RWPE2 (cell line): ENCODE data around the gene ARHGAP15.

Source experiments
- ATAC-seq: fragments of 200-7000 bp; cut with Tn5 transposase; 3 replicates; pipeline ENCODE4 v1.9.1; 2021; ENCODE audit warnings: low read depth
- DNase-seq: peaks from one replicate; pipeline ENCODE4 v3.0.0-alpha.2; 2020; ENCODE audit warnings: low spot score
- H3K27ac ChIP-seq: fragments of 450-650 bp; 2 replicates; pipeline ENCODE4 v1.5.1; 2017; ENCODE audit warnings: mild to moderate bottlenecking; ENCODE audit not compliant: poor library complexity, severe bottlenecking
- H3K27me3 ChIP-seq: fragments of 250-450 bp; sonication (Bioruptor Pico); 2 replicates; pipeline ENCODE4 v1.5.1; 2021; ENCODE audit warnings: mild to moderate bottlenecking, moderate library complexity; ENCODE audit not compliant: insufficient read depth, poor library complexity, severe bottlenecking
- H3K36me3 ChIP-seq: fragments of 250-450 bp; sonication (Bioruptor Pico); 2 replicates; pipeline ENCODE4 v1.5.1; 2020; ENCODE audit warnings: low read depth, mild to moderate bottlenecking, moderate library complexity
- H3K4me1 ChIP-seq: fragments of 250-450 bp; sonication (Bioruptor Pico); 2 replicates; pipeline ENCODE4 v1.5.1; 2021; ENCODE audit warnings: mild to moderate bottlenecking, moderate library complexity; ENCODE audit not compliant: insufficient read depth, poor library complexity, severe bottlenecking
- H3K4me3 ChIP-seq: fragments of 250-450 bp; sonication (Bioruptor Pico); 2 replicates; pipeline ENCODE4 v1.5.1; 2021; ENCODE audit warnings: mild to moderate bottlenecking, moderate library complexity; ENCODE audit not compliant: severe bottlenecking
- H3K9me3 ChIP-seq: fragments of 250-450 bp; sonication (Bioruptor Pico); 2 replicates; pipeline ENCODE4 v1.5.1; 2021; ENCODE audit warnings: mild to moderate bottlenecking, moderate library complexity; ENCODE audit not compliant: severe bottlenecking
- TF ChIP-seq, protein P1 (sequence below): fragments of 450-650 bp; IDR thresholded peaks from one replicate; pipeline ENCODE4 v1.5.1; 2017; ENCODE audit warnings: mild to moderate bottlenecking, moderate library complexity; ENCODE audit not compliant: poor library complexity, severe bottlenecking

The ARHGAP15 gene

DNA sequence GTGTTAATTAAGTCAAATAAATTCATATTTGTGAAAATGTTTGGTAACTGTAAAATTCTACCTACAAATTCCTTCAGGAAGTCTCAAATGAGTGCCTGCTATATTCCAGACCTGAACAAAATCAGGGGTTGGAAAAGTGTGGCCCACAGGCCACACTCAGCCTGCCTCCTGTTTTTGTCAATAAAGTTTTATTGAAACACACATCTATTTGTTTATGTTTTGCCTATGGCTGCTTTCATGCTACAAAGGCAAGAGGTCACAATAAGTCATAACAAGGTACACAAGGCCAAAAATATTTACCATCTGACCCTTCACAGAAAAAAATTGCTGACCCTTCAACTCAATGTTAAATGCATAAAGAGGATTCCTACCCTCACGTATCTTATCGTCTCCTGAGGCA is 581.7 kb downstream of the ARHGAP15 start:
- DNase-seq (no peak), ATAC-seq (no peak)
- H3K27ac ChIP-seq, result no peak overlapping the region
- peaks cover 2% of the 10 kb centered on the region for H3K4me1 ChIP-seq
- H3K4me3 ChIP-seq, result no peak overlapping the region
- no peaks in the 10 kb centered on the region for H3K27me3 ChIP-seq
- H3K36me3 ChIP-seq, result no peaks in the 10 kb centered on the region
- no peaks in the 10 kb centered on the region for H3K9me3 ChIP-seq
- TF ChIP-seq, protein P1, sequence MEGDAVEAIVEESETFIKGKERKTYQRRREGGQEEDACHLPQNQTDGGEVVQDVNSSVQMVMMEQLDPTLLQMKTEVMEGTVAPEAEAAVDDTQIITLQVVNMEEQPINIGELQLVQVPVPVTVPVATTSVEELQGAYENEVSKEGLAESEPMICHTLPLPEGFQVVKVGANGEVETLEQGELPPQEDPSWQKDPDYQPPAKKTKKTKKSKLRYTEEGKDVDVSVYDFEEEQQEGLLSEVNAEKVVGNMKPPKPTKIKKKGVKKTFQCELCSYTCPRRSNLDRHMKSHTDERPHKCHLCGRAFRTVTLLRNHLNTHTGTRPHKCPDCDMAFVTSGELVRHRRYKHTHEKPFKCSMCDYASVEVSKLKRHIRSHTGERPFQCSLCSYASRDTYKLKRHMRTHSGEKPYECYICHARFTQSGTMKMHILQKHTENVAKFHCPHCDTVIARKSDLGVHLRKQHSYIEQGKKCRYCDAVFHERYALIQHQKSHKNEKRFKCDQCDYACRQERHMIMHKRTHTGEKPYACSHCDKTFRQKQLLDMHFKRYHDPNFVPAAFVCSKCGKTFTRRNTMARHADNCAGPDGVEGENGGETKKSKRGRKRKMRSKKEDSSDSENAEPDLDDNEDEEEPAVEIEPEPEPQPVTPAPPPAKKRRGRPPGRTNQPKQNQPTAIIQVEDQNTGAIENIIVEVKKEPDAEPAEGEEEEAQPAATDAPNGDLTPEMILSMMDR, result no peak

DNA sequence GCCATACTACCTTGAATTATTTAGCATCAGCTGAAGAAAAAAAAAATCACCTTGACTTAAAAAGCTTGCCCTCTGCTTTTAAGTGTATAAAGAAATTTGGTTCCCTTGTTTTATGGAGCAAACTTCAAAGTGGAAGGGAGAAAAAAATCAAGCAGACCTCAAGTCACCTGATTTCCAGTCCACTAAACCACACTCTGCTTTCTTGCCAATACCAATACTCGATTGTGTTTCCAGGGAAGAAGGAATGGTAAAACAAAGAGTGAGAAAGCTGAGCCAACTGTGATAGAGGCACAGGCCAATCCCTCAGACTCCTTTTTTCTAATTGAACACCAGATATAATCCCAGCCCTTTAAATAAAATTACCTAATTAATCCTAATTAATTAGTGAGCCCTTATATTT is 587.3 kb downstream of the ARHGAP15 start:
- no peaks in the 10 kb centered on the region for H3K27me3 ChIP-seq
- no peaks in the 10 kb centered on the region for H3K9me3 ChIP-seq
- DNase-seq, result no peak
- TF ChIP-seq, protein P1, result no peak
- no peaks in the 10 kb centered on the region for H3K36me3 ChIP-seq
- no peak overlapping the region for H3K4me3 ChIP-seq
- no peaks in the 10 kb centered on the region for H3K4me1 ChIP-seq
- H3K27ac ChIP-seq, result no peak overlapping the region
- no peak for ATAC-seq

DNA sequence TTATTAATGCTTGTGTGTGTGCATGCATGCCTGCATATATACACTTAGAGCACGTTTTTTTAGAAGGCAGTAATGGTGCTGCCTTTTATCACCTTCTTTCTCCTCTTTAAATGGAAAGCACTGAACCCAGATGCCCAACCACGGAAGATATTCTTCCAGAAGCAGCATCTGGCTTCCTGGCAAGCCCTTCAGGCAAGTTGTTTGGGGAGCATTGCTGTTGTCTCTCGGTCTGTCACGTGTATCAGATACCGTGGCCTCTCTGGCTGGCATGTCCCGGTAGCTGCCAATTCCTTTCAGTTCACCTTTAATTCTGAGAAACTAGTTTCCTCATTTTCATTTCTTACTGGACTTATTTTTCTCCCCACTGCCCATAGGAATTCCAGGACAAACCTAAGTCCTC is 587.8 kb downstream of the ARHGAP15 start:
- DNase-seq (no peak), ATAC-seq (no peak)
- H3K27ac ChIP-seq, result no peak overlapping the region
- no peaks in the 10 kb centered on the region for H3K9me3 ChIP-seq
- H3K4me3 ChIP-seq, result no peak overlapping the region
- no peaks in the 10 kb centered on the region for H3K36me3 ChIP-seq
- TF ChIP-seq, protein P1, result no peak
- H3K27me3 ChIP-seq, result no peaks in the 10 kb centered on the region
- H3K4me1 ChIP-seq, result no peaks in the 10 kb centered on the region

DNA sequence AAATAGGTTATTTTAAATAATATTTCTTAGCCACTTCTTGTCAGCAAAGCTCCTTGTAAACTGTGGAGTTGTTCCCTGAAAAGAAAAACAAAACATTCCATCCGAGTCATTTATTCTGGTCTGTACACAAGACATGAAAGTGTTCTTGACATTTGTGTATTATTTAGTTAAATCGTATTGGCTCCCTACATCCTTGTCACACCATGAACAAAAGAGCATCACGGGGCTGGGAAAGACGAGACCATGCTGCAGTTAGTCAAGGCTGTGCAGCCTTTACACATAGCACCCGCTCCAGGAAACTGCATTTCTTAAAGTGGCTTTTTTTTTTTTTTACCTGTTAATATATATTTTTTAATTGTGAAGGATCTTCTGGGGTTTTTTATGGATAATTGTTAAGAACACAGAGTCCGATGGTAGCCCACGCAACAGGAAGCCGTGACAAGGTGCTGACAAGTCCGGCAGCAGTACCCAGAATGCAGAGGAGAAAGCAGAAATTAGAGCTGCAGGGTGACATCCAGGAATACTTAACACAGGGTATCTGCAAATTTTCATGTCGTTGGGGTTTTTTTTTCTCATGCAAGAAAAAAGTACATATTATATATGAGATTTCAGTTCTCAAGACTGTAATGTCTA is 588.4 kb downstream of the ARHGAP15 start:
- no peak overlapping the region for H3K4me3 ChIP-seq
- ATAC-seq, result no peak

DNA sequence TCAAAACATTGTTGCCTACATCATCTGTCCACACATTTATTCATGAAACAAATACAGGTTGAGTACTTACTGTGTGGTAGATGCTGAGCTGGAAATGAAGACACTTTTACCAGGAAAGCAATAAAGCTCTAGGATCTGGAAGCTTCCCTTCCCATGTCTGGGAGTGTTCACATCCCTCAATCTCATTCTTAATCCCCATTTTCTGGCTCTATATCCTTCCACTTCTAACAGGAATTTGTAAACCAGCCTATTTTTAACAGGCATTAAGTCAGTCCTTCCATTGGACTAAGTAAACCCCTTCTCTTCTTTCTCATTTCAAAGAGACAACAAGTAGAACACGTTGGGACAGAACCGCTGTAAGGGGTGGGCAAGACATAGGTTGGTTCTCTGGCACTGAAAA is 589.5 kb downstream of the ARHGAP15 start:
- Histone ChIP-seq H3K9me3 (no peaks in the 10 kb centered on the region), H3K27ac (no peak overlapping the region), H3K4me1 (no peaks in the 10 kb centered on the region), H3K27me3 (no peaks in the 10 kb centered on the region), H3K36me3 (no peaks in the 10 kb centered on the region), H3K4me3 (no peak overlapping the region)
- TF ChIP-seq, protein P1, result no peak
- DNase-seq (no peak), ATAC-seq (no peak)

More for the DNA sequence above, 588.4 kb downstream of the ARHGAP15 start:
- DNase-seq, result no peak
- Histone ChIP-seq H3K9me3 (no peaks in the 10 kb centered on the region), H3K27ac (no peak overlapping the region), H3K4me1 (no peaks in the 10 kb centered on the region), H3K36me3 (no peaks in the 10 kb centered on the region), H3K27me3 (no peaks in the 10 kb centered on the region)
- TF ChIP-seq, protein P1, result no peak
